Panc1 (cell line): Measurements from ENCODE around the gene TTC34. TPM values are rescaled to one million over a fixed set of nuclear protein-coding genes. Genes with fewer than 3 reads are reported as not detected.

Experiments
- ATAC-seq: fragments of 200-7000 bp; cut with Tn5 transposase; 2 replicates; pipeline ENCODE4 v1.9.1; 2020; ENCODE audit warnings: mild to moderate bottlenecking, moderate library complexity
- BruUV-seq: library from RNA; stranded (reverse); fragments of 400-500 nt; replicated peaks from 2 replicates; lab custom pipeline; 2021; lab: Mats Ljungman, UMichigan
- CTCF ChIA-PET: fragments of 300-600 bp; sonication (Branson Sonifier 250); formaldehyde crosslinking; loops from one replicate; lab custom pipeline; 2022; ENCODE audit warnings: antibody characterized with exemption; lab: Charles Lee
- POLR2A ChIA-PET: fragments of 300-600 bp; sonication (Branson Sonifier 250); formaldehyde crosslinking; loops from one replicate; lab custom pipeline; 2022; ENCODE audit warnings: antibody characterized with exemption; lab: Charles Lee
- DNase-seq: peaks from one replicate; pipeline ENCODE4 v3.0.0-alpha.2; 2010; ENCODE audit warnings: low read depth, low spot score
- H3K27ac ChIP-seq: 2 replicates; pipeline ENCODE4 v1.5.1; 2011; ENCODE audit warnings: mild to moderate bottlenecking, low read length, inconsistent platforms
- H3K27me3 ChIP-seq: fragments of 200-500 bp; sonication (Bioruptor generic); 2 replicates; pipeline ENCODE4 v1.6.0; 2014; ENCODE audit warnings: low read length, inconsistent platforms; ENCODE audit not compliant: control insufficient read depth, insufficient read depth
- H3K36me3 ChIP-seq: fragments of 200-500 bp; sonication (Bioruptor generic); 2 replicates; pipeline ENCODE4 v1.5.1; 2014; ENCODE audit warnings: inconsistent platforms, mild to moderate bottlenecking, low read length, moderate library complexity; ENCODE audit not compliant: control insufficient read depth, insufficient read depth
- H3K4me1 ChIP-seq: 2 replicates; pipeline ENCODE4 v1.5.1; 2011; ENCODE audit warnings: inconsistent platforms, mild to moderate bottlenecking, low read length, moderate library complexity; ENCODE audit not compliant: control insufficient read depth, insufficient read depth
- H3K4me3 ChIP-seq, 2 experiments: 2 replicates each; pipeline ENCODE4 v1.5.1; 2011 to 2012; ENCODE audit warnings: low read depth in 2 of 2, low read length in 2 of 2, mild to moderate bottlenecking in 2 of 2, inconsistent platforms in 1 of 2, moderate library complexity in 1 of 2
- H3K9me3 ChIP-seq: fragments of 200-500 bp; sonication (Bioruptor generic); 2 replicates; pipeline ENCODE4 v1.5.1; 2014; ENCODE audit warnings: low read depth, mild to moderate bottlenecking, inconsistent platforms, low read length, moderate library complexity; ENCODE audit not compliant: control insufficient read depth, insufficient read depth
- POLR2AphosphoS5 ChIP-seq: IDR thresholded peaks from 2 replicates; pipeline ENCODE4 v1.6.1; 2012; ENCODE audit warnings: mild to moderate bottlenecking, low read depth, low read length, moderate library complexity
- SIN3A ChIP-seq: IDR thresholded peaks from 2 replicates; pipeline ENCODE4 v1.6.1; 2012; ENCODE audit warnings: low read depth, mild to moderate bottlenecking, low read length, moderate library complexity, borderline replicate concordance; ENCODE audit not compliant: insufficient read depth
- TCF7L2 ChIP-seq: IDR thresholded peaks from 2 replicates; pipeline ENCODE4 v1.6.1; 2011; ENCODE audit warnings: mild to moderate bottlenecking, low read depth, low read length, inconsistent platforms
- in situ Hi-C: cut with HindIII; loops from 2 replicates; pipeline ENCODE4 v1.10.0; 2016; ENCODE audit warnings: low sequenced_read_pairs, low pct_unique_long_range_greater_than_20kb
- intact Hi-C: fragments of 100-400 bp; cut with micrococcal nuclease; formaldehyde crosslinking; loops from one replicate; pipeline ENCODE4 v1.10.0; 2022; ENCODE audit not compliant: unreplicated experiment
- total RNA-seq: library from RNA; stranded (reverse); gene quantifications from one replicate; pipeline ENCODE4 v1.2.1, GENCODE V29; 2021; ENCODE audit not compliant: unreplicated experiment
- TF ChIP-seq, protein P1 (sequence below), 2 experiments: IDR thresholded peaks; 2 replicates each; pipeline ENCODE4 v1.6.1; 2011 to 2012; ENCODE audit warnings: low read depth in 2 of 2, control low read depth in 1 of 2, low read length in 1 of 2, mild to moderate bottlenecking in 1 of 2, moderate library complexity in 1 of 2; ENCODE audit not compliant: insufficient read depth in 1 of 2
- TF ChIP-seq, protein P2 (sequence below): fragments of 450-650 bp; IDR thresholded peaks from 2 replicates; pipeline ENCODE4 v1.5.1; 2017; ENCODE audit warnings: mild to moderate bottlenecking

Gene TTC34
- total RNA-seq, 1 experiment from 2014 or later = 1.5 TPM

DNA sequence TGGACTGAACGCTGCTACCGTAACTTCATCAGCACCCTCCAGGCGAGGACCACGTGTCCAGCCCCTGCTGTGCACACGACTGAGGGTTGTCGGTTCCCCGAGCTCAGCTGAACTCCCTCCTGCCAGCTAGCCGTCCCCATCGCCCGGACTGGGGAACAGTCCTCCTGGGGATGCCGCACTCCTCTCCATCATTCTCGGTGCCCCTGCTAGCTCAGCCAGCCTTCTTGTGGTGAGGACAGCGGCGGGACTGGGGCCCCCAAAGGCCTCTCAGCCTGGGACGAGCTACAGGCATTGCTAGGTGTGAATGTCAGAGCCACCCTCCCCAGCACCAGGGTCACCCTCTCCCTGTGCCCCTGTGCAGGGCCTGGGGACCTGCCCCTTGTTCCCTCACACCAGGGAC is 8.8 kb upstream of the TTC34 start:
- CTCF ChIA-PET = interaction anchor here (0.7 kb wide), 2 partner anchors 11 to 814 kb away, joined by 5 to 7 read pairs; no protein-coding TSS in a partner anchor
- no peak overlapping the region for H3K27ac ChIP-seq
- no peak overlapping the region for H3K4me3 ChIP-seq
- TF ChIP-seq, protein P1, sequence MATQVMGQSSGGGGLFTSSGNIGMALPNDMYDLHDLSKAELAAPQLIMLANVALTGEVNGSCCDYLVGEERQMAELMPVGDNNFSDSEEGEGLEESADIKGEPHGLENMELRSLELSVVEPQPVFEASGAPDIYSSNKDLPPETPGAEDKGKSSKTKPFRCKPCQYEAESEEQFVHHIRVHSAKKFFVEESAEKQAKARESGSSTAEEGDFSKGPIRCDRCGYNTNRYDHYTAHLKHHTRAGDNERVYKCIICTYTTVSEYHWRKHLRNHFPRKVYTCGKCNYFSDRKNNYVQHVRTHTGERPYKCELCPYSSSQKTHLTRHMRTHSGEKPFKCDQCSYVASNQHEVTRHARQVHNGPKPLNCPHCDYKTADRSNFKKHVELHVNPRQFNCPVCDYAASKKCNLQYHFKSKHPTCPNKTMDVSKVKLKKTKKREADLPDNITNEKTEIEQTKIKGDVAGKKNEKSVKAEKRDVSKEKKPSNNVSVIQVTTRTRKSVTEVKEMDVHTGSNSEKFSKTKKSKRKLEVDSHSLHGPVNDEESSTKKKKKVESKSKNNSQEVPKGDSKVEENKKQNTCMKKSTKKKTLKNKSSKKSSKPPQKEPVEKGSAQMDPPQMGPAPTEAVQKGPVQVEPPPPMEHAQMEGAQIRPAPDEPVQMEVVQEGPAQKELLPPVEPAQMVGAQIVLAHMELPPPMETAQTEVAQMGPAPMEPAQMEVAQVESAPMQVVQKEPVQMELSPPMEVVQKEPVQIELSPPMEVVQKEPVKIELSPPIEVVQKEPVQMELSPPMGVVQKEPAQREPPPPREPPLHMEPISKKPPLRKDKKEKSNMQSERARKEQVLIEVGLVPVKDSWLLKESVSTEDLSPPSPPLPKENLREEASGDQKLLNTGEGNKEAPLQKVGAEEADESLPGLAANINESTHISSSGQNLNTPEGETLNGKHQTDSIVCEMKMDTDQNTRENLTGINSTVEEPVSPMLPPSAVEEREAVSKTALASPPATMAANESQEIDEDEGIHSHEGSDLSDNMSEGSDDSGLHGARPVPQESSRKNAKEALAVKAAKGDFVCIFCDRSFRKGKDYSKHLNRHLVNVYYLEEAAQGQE (IDR thresholded peaks at IDR 0.05; ENCODE audit: insufficient read depth in 1 of 2, low read depth in 2 of 2, low read length in 1 of 2) = no peak
- no peak for TF ChIP-seq SIN3A
- no peak for TF ChIP-seq POLR2AphosphoS5
- TF ChIP-seq TCF7L2 = no peak
- TF ChIP-seq, protein P2, sequence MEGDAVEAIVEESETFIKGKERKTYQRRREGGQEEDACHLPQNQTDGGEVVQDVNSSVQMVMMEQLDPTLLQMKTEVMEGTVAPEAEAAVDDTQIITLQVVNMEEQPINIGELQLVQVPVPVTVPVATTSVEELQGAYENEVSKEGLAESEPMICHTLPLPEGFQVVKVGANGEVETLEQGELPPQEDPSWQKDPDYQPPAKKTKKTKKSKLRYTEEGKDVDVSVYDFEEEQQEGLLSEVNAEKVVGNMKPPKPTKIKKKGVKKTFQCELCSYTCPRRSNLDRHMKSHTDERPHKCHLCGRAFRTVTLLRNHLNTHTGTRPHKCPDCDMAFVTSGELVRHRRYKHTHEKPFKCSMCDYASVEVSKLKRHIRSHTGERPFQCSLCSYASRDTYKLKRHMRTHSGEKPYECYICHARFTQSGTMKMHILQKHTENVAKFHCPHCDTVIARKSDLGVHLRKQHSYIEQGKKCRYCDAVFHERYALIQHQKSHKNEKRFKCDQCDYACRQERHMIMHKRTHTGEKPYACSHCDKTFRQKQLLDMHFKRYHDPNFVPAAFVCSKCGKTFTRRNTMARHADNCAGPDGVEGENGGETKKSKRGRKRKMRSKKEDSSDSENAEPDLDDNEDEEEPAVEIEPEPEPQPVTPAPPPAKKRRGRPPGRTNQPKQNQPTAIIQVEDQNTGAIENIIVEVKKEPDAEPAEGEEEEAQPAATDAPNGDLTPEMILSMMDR = no peak
- in situ Hi-C loops = no loop called here
- no peaks in the 10 kb centered on the region; the same call in 1 of the 2 replicates for H3K4me1 ChIP-seq
- no peaks in the 10 kb centered on the region for H3K9me3 ChIP-seq
- no TSS peak for BruUV-seq
- intact Hi-C loops = no loop called here
- H3K36me3 ChIP-seq = no peaks in the 10 kb centered on the region
- POLR2A ChIA-PET = no interaction called here
- ATAC-seq (0 out of 2 replicates have a peak, but pooled peaks have one; percentile 12), DNase-seq (no peak)
- H3K27me3 ChIP-seq = no peaks in the 10 kb centered on the region

DNA sequence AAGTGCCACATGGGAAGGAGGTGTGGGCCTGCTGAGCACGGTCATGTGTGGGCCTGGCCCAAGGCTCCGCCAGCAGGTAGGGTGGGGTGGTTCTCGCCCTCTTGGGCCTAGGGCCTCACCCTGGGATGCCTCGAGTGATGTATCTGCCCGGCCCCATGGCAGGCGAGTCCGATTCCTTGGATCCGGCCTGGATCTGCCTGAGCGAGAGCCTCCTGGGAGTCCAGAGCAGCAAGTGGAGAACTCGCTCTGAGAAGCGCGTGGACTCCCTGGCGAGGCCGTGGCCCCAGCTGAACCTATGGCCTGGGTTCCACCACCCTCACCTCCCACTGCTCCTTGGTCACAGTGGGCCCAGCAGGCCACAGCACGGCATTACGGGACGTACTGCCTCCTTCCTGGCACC is 8.2 kb upstream of the TTC34 start:
- CTCF ChIA-PET = no interaction called here

More for the DNA sequence above, 8.2 kb upstream of the TTC34 start:
- intact Hi-C loops = no loop called here
- no TSS peak for BruUV-seq
- Histone ChIP-seq H3K27me3 (no peaks in the 10 kb centered on the region), H3K36me3 (no peaks in the 10 kb centered on the region), H3K4me3 (no peak overlapping the region), H3K9me3 (no peaks in the 10 kb centered on the region), H3K27ac (no peak overlapping the region), H3K4me1 (no peaks in the 10 kb centered on the region; the same call in 1 of the 2 replicates)
- TF ChIP-seq TCF7L2 (no peak), SIN3A (no peak), POLR2AphosphoS5 (no peak)
- TF ChIP-seq, protein P2 = no peak
- TF ChIP-seq, protein P1 (IDR thresholded peaks at IDR 0.05; ENCODE audit: insufficient read depth in 1 of 2, low read depth in 2 of 2, low read length in 1 of 2) = no peak
- no peak for DNase-seq
- no peak for ATAC-seq
- POLR2A ChIA-PET = no interaction called here
- in situ Hi-C loops = no loop called here
